Activated naive CD4-positive, alpha-beta T cell treated with anti-CD3 and anti-CD28 coated beads for 36 hours (primary cell): ENCODE measurements around the gene STRN3. TPM values are rescaled to one million over a fixed set of nuclear protein-coding genes. Genes with fewer than 3 reads are reported as not detected.

Experiments used
- CTCF ChIA-PET: fragments of 350-600 bp; sonication (Branson Sonifier 250); formaldehyde crosslinking; loops from one replicate; lab custom pipeline; 2021; ENCODE audit warnings: antibody characterized with exemption; lab: Charles Lee
- DNase-seq: peaks from one replicate; pipeline ENCODE4 v3.0.0-alpha.2; 2020
- H3K27ac Mint-ChIP-seq: one replicate; pipeline ENCODE4 v1.8.0; 2021; ENCODE audit warnings: mild to moderate bottlenecking, mixed read lengths
- H3K27me3 Mint-ChIP-seq: one replicate; pipeline ENCODE4 v1.8.0; 2021; ENCODE audit warnings: low read depth, mixed read lengths
- H3K36me3 Mint-ChIP-seq: one replicate; pipeline ENCODE4 v1.8.0; 2021; ENCODE audit warnings: low read depth, mixed read lengths
- H3K4me1 Mint-ChIP-seq: one replicate; pipeline ENCODE4 v1.8.0; 2021; ENCODE audit warnings: low read depth, mixed read lengths
- H3K4me3 Mint-ChIP-seq: one replicate; pipeline ENCODE4 v1.8.0; 2021; ENCODE audit warnings: mild to moderate bottlenecking, moderate library complexity, mixed read lengths
- H3K9me3 Mint-ChIP-seq: one replicate; pipeline ENCODE4 v1.8.0; 2021; ENCODE audit warnings: mixed read lengths
- intact Hi-C: fragments of 100-400 bp; cut with micrococcal nuclease; formaldehyde crosslinking; loops from one replicate; pipeline ENCODE4 v1.15.1; 2023
- microRNA-seq: library from miRNA; unstranded; fragments of <30 nt; microRNA quantifications from one replicate; pipeline ENCODE4 v1.2.0, GENCODE V29; 2022; ENCODE audit warnings: borderline microRNAs expressed, borderline replicate concordance
- total RNA-seq, 2 experiments: library from RNA; stranded (reverse); gene quantifications; one replicate each; pipeline ENCODE4 v1.2.3, GENCODE V29; 2021

Gene STRN3
- total RNA-seq, 2 experiments from 2014 or later = 12.6 to 13.8 TPM

- Mint-ChIP-seq H3K9me3 (no peaks in the 10 kb centered on the region), H3K27me3 (peaks cover 33% of the 10 kb centered on the region), H3K27ac (no peak overlapping the region), H3K4me3 (no peak overlapping the region), H3K4me1 (peaks cover 5% of the 10 kb centered on the region), H3K36me3 (no peaks in the 10 kb centered on the region)
- CTCF ChIA-PET = no interaction called here
- no peak for DNase-seq
- intact Hi-C loops = no loop called here
Measured at GRCh38 chr14:30849354-30849753, 176.8 kb downstream of the STRN3 start.

GRCh38 chr14:30848449-30849240 is 177.5 kb downstream of the STRN3 start:
- intact Hi-C loops = no loop called here
- H3K27ac Mint-ChIP-seq = no peak overlapping the region
- H3K9me3 Mint-ChIP-seq = no peaks in the 10 kb centered on the region
- no peaks in the 10 kb centered on the region for H3K36me3 Mint-ChIP-seq
- DNase-seq = no peak
- peaks cover 3% of the 10 kb centered on the region for H3K4me1 Mint-ChIP-seq
- CTCF ChIA-PET = no interaction called here
- no peak overlapping the region for H3K4me3 Mint-ChIP-seq
- H3K27me3 Mint-ChIP-seq = peaks cover 33% of the 10 kb centered on the region

Small RNA genes lying within 50 kb of the gene (microRNA-seq; reads per million reads assigned to microRNA genes)
- gene MIR624 = 26.3 reads per million, percentile 41 among the genes with 10 or more reads in this experiment

Other genes with a start within 250 kb of the STRN3 start
- gene COCH, start 151.8 kb downstream of the STRN3 start, total RNA-seq = 1 to 10 TPM; 1.3 TPM
- 1 to 10 TPM; 1.6 to 2.9 TPM for gene AP4S1, start 730 bp downstream of the STRN3 start, total RNA-seq
- gene HECTD1, start 181.4 kb upstream of the STRN3 start, total RNA-seq = 10 to 100 TPM; 61.5 to 64.1 TPM